Keratinocyte (primary cell): ENCODE measurements around the gene TRIM54. TPM values are rescaled to one million over a fixed set of nuclear protein-coding genes. Genes with fewer than 3 reads are reported as not detected.
"Not testable (repeated sequence)": the region's sequence is repeated elsewhere in the genome, so short reads cannot be mapped to it uniquely, and the experiment has no call there.

ENCODE experiments used
- DNase-seq: peaks from one replicate; pipeline ENCODE4 v3.0.0-alpha.2; 2011; ENCODE audit warnings: low read depth, missing footprints, low spot score
- FAIRE-seq: peaks from 2 replicates; lab custom pipeline; 2011; peaks lifted over from hg19 to GRCh38; lab: Jason Lieb, UNC
- H2AFZ ChIP-seq: 2 replicates; pipeline ENCODE4 v1.6.0; 2012; ENCODE audit warnings: low read length, control low read depth, inconsistent platforms; ENCODE audit not compliant: control insufficient read depth
- H3K27ac ChIP-seq: 2 replicates; pipeline ENCODE4 v1.5.1; 2011; ENCODE audit warnings: low read length; ENCODE audit not compliant: control insufficient read depth, insufficient read depth
- H3K27me3 ChIP-seq: 3 replicates; pipeline ENCODE4 v1.6.0; 2011; ENCODE audit warnings: low read length; ENCODE audit not compliant: control insufficient read depth, insufficient read depth; ENCODE audit errors: extremely low read depth
- H3K36me3 ChIP-seq, 2 experiments: 2 replicates in 1 of 2; 3 replicates in 1 of 2; pipeline ENCODE4 v1.5.1; 2011; ENCODE audit warnings: low read length in 2 of 2, mild to moderate bottlenecking in 1 of 2; ENCODE audit not compliant: control insufficient read depth in 2 of 2, insufficient read depth in 2 of 2; ENCODE audit errors: extremely low read depth in 1 of 2
- H3K4me1 ChIP-seq: 3 replicates; pipeline ENCODE4 v1.5.1; 2011; ENCODE audit warnings: low read length; ENCODE audit not compliant: control insufficient read depth, insufficient read depth; ENCODE audit errors: extremely low read depth
- H3K4me2 ChIP-seq: 3 replicates; pipeline ENCODE4 v1.6.0; 2011; ENCODE audit warnings: low read depth, low read length; ENCODE audit not compliant: control insufficient read depth, insufficient read depth; ENCODE audit errors: extremely low read depth
- H3K4me3 ChIP-seq, 3 experiments: fragments of 200-600 bp in 1 of 3; sonication (generic) in 1 of 3; 2 replicates in 2 of 3; 3 replicates in 1 of 3; pipeline ENCODE4 v1.5.1; 2011 to 2016; ENCODE audit warnings: low read length in 3 of 3, mild to moderate bottlenecking in 3 of 3, control low read depth in 2 of 3, inconsistent platforms in 1 of 3, low read depth in 1 of 3, mixed read lengths in 1 of 3, mixed run types in 1 of 3, moderate library complexity in 1 of 3; ENCODE audit not compliant: control insufficient read depth in 2 of 3, insufficient read depth in 2 of 3; ENCODE audit errors: extremely low read depth in 1 of 3
- H3K79me2 ChIP-seq: 2 replicates; pipeline ENCODE4 v1.6.0; 2012; ENCODE audit warnings: low read length; ENCODE audit not compliant: control insufficient read depth, insufficient read depth
- H3K9ac ChIP-seq: 3 replicates; pipeline ENCODE4 v1.6.0; 2011; ENCODE audit warnings: low read length; ENCODE audit not compliant: control insufficient read depth, insufficient read depth; ENCODE audit errors: extremely low read depth
- H3K9me1 ChIP-seq: 3 replicates; pipeline ENCODE4 v1.6.0; 2011; ENCODE audit warnings: low read length; ENCODE audit not compliant: control insufficient read depth, insufficient read depth; ENCODE audit errors: extremely low read depth
- H3K9me3 ChIP-seq: 2 replicates; pipeline ENCODE4 v1.5.1; 2012; ENCODE audit warnings: low read depth, low read length; ENCODE audit not compliant: control insufficient read depth
- H4K20me1 ChIP-seq: 3 replicates; pipeline ENCODE4 v1.6.0; 2011; ENCODE audit warnings: low read length; ENCODE audit not compliant: control insufficient read depth, insufficient read depth; ENCODE audit errors: extremely low read depth
- CTCF ChIP-seq, 3 experiments: IDR thresholded peaks in 1 of 3; conservative IDR thresholded peaks in 1 of 3; optimal IDR thresholded peaks in 1 of 3; 2 replicates in 2 of 3; 3 replicates in 1 of 3; pipeline versions ENCODE3 to v1.5.1; 2011; ENCODE audit warnings: low read length in 3 of 3, mild to moderate bottlenecking in 3 of 3, moderate library complexity in 2 of 3, control low read depth in 1 of 3, inconsistent platforms in 1 of 3; ENCODE audit not compliant: insufficient read depth in 2 of 3; ENCODE audit errors: extremely low read depth in 1 of 3
- EZH2 ChIP-seq: IDR thresholded peaks from one replicate; pipeline ENCODE4 v1.6.1; 2012; ENCODE audit warnings: inconsistent platforms, mild to moderate bottlenecking, low read length, moderate library complexity
- dilution Hi-C: fragments of 300-500 bp; cut with MboI; formaldehyde crosslinking; loops from one replicate; pipeline ENCODE4 v1.7.0; 2020; ENCODE audit warnings: low sequenced_read_pairs; ENCODE audit not compliant: extremely low pct_ligation_motif_present
- polyA plus RNA-seq, 5 experiments: library from polyadenylated mRNA; depleted of rRNA in 3 of 5; stranded (reverse) in 3 of 5; stranded (forward) in 1 of 5; unstranded in 1 of 5; fragments of >200 nt; gene quantifications; 1 replicate in 1 of 5; 2 replicates in 3 of 5; 3 replicates in 1 of 5; pipeline versions ENCODE4 v1.2.1 to v1.2.3, GENCODE V29; 2011 to 2012; ENCODE audit warnings: missing spikeins in 2 of 5, low read depth in 1 of 5, low replicate concordance in 1 of 5

TRIM54 gene
- polyA plus RNA-seq, 1 donor (not counting 4 experiments of a cell fraction or from before 2014, with no cell fraction given): not detected

GRCh38 chr2:27315122-27315521 is 32.9 kb downstream of the TRIM54 start:
- H4K20me1 ChIP-seq: peaks cover 6% of the 10 kb centered on the region

GRCh38 chr2:27316655-27317412 is 34.6 kb downstream of the TRIM54 start:
- Histone ChIP-seq H4K20me1 (peaks cover 9% of the 10 kb centered on the region), H3K9me1 (no peaks in the 10 kb centered on the region), H2AFZ (no peak overlapping the region), H3K36me3 (peaks cover 5 to 13% of the 10 kb centered on the region in 2 experiments), H3K4me2 (no peak overlapping the region), H3K27ac (no peak overlapping the region), H3K79me2 (peaks cover under 1% of the 10 kb centered on the region), H3K4me3 (no peak overlapping the region), H3K9ac (no peak overlapping the region), H3K27me3 (no peaks in the 10 kb centered on the region), H3K9me3 (no peaks in the 10 kb centered on the region), H3K4me1 (peaks cover 15% of the 10 kb centered on the region)
- no peak for TF ChIP-seq EZH2
- no peak for TF ChIP-seq CTCF (optimal IDR thresholded peaks at IDR 0.05 in 1 of 3, IDR thresholded peaks at IDR 0.05 in 1 of 3, conservative IDR thresholded peaks at IDR 0.05 in 1 of 3; ENCODE audit: extremely low read depth in 1 of 3, insufficient read depth in 2 of 3, low read length in 3 of 3)
- dilution Hi-C loops: no loop called here
- DNase-seq: no peak
- FAIRE-seq: no peak

More at GRCh38 chr2:27315122-27315521, 32.9 kb downstream of the TRIM54 start:
- dilution Hi-C loops: no loop called here
- H3K9me1 ChIP-seq: no peaks in the 10 kb centered on the region
- no peak overlapping the region for H3K9ac ChIP-seq
- no peaks in the 10 kb centered on the region for H3K27me3 ChIP-seq
- no peak overlapping the region for H2AFZ ChIP-seq
- H3K4me2 ChIP-seq: no peak overlapping the region
- H3K4me1 ChIP-seq: no peaks in the 10 kb centered on the region
- no peak overlapping the region for H3K27ac ChIP-seq
- TF ChIP-seq EZH2 (no peak), CTCF (optimal IDR thresholded peaks at IDR 0.05 in 1 of 3, IDR thresholded peaks at IDR 0.05 in 1 of 3, conservative IDR thresholded peaks at IDR 0.05 in 1 of 3; ENCODE audit: extremely low read depth in 1 of 3, insufficient read depth in 2 of 3, low read length in 3 of 3) (no peak)
- H3K4me3 ChIP-seq: no peak overlapping the region
- no peak for FAIRE-seq
- DNase-seq: no peak
- H3K9me3 ChIP-seq: no peaks in the 10 kb centered on the region
- H3K36me3 ChIP-seq: peaks cover 6 to 15% of the 10 kb centered on the region in 2 experiments
- H3K79me2 ChIP-seq: no peaks in the 10 kb centered on the region

- Histone ChIP-seq H3K4me1 (peaks cover 27% of the 10 kb centered on the region), H3K36me3 (peaks cover 4 to 12% of the 10 kb centered on the region in 2 experiments)
- dilution Hi-C loops, H3K27ac ChIP-seq, H3K9ac ChIP-seq, DNase-seq, H3K4me3 ChIP-seq, FAIRE-seq, H2AFZ ChIP-seq, H3K9me3 ChIP-seq, H3K4me2 ChIP-seq, H3K27me3 ChIP-seq, H3K9me1 ChIP-seq, H4K20me1 ChIP-seq, H3K79me2 ChIP-seq: not testable (repeated sequence)
These were observed 37.6 kb downstream of the TRIM54 start for GRCh38 chr2:27319839-27320238.
